Astrocyte of the cerebellum (primary cell): ENCODE measurements around the gene NADSYN1.

Experiments
- DNase-seq: peaks from one replicate; pipeline ENCODE4 v3.0.0-alpha.2; 2011; ENCODE audit warnings: low read depth
- H3K4me3 ChIP-seq: 2 replicates; pipeline ENCODE4 v1.5.1; 2011; ENCODE audit warnings: mild to moderate bottlenecking, low read depth, low read length, moderate library complexity
- in situ Hi-C: cut with HindIII; loops from 2 replicates; pipeline ENCODE4 v1.10.0; 2017; ENCODE audit warnings: low sequenced_read_pairs
- TF ChIP-seq, protein P1 (sequence below): IDR thresholded peaks from 2 replicates; pipeline ENCODE4 v1.5.1; 2012; ENCODE audit warnings: low read length, low read depth, moderate library complexity, mild to moderate bottlenecking; ENCODE audit errors: missing control alignments

NADSYN1 gene

GRCh38 chr11:71474771-71475483 is 21.9 kb downstream of the NADSYN1 start:
- DNase-seq = no peak
- no peak overlapping the region for H3K4me3 ChIP-seq
- in situ Hi-C loops = no loop called here
- TF ChIP-seq, protein P1, sequence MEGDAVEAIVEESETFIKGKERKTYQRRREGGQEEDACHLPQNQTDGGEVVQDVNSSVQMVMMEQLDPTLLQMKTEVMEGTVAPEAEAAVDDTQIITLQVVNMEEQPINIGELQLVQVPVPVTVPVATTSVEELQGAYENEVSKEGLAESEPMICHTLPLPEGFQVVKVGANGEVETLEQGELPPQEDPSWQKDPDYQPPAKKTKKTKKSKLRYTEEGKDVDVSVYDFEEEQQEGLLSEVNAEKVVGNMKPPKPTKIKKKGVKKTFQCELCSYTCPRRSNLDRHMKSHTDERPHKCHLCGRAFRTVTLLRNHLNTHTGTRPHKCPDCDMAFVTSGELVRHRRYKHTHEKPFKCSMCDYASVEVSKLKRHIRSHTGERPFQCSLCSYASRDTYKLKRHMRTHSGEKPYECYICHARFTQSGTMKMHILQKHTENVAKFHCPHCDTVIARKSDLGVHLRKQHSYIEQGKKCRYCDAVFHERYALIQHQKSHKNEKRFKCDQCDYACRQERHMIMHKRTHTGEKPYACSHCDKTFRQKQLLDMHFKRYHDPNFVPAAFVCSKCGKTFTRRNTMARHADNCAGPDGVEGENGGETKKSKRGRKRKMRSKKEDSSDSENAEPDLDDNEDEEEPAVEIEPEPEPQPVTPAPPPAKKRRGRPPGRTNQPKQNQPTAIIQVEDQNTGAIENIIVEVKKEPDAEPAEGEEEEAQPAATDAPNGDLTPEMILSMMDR = no peak

DNA sequence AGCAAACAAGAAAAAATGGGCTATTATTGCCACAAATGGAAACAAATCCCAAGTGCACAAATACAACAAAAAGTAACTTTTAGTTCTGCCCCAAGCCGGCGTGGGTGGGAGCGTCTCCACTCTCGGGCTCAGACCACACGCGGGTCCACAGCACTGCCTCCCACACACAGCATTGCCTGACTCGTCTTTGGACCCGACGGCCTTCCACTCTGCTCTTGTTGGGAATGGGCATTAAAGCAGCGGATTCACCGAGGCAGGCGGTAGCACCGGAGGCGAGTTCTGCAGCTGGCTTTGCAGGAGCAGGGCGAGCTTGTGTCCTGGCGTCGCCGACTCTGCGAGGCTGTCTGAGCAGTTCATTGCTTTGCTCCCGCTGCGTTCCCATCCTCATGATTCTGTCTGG is 23.0 kb downstream of the NADSYN1 start:
- in situ Hi-C loops = no loop called here
- TF ChIP-seq, protein P1 = no peak
- DNase-seq = no peak
- H3K4me3 ChIP-seq = no peak overlapping the region

DNA sequence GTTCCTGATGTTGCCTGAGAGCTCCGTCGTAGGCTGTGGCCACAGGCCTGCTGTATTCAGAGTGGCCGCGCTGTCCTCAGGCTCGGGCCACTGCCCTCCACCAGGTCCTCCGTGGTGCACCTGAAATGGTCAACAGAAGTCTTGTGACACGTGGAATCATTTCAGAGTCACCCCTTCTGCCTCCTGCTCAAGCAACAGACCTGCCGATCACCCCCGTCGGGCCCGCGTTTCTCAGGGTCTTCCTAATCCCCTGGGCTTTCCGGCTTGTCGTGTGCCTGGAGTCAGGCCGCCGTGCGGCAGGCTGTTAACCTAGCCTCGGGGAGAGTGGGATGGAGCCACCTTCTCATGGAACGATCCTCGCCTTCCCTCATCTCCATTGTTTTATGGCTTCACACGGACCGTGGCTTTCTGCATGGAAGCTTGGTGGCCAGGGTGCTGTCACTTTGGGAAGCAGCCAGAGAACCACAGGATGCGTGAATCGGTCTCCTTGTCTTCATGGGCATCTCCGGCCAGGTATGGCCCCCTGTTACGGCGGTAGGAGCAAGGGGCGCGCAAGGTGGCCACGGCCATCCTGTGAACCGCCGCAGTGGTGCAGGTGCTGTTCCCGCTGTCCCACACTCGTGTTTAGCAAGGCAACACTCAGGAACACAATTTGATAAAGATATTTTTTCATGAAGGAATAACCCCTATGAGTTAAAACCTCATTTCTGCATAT is 24.1 kb downstream of the NADSYN1 start:
- no peak for DNase-seq
- in situ Hi-C loops = no loop called here
- H3K4me3 ChIP-seq = no peak overlapping the region
- TF ChIP-seq, protein P1 = no peak

GRCh38 chr11:71477641-71478527 is 24.9 kb downstream of the NADSYN1 start:
- DNase-seq = no peak
- TF ChIP-seq, protein P1 = no peak
- H3K4me3 ChIP-seq = no peak overlapping the region
- in situ Hi-C loops = no loop called here

GRCh38 chr11:71478528-71478840 is 25.5 kb downstream of the NADSYN1 start:
- TF ChIP-seq, protein P1 = no peak
- in situ Hi-C loops = no loop called here
- no peak for DNase-seq
- H3K4me3 ChIP-seq = no peak overlapping the region
